GM18526 (cell line): ENCODE data around the gene RCAN1.

ENCODE experiments used
- POLR2A ChIP-seq: IDR thresholded peaks from 3 replicates; pipeline ENCODE4 v1.6.1; 2011; ENCODE audit not compliant: insufficient read length; ENCODE audit errors: extremely low read depth

RCAN1 gene

GRCh38 chr21:34545079-34545884, 69.6 kb downstream of the RCAN1 start:
- no peak for TF ChIP-seq POLR2A

GRCh38 chr21:34544032-34544496, 70.8 kb downstream of the RCAN1 start:
- TF ChIP-seq POLR2A = no peak

DNA sequence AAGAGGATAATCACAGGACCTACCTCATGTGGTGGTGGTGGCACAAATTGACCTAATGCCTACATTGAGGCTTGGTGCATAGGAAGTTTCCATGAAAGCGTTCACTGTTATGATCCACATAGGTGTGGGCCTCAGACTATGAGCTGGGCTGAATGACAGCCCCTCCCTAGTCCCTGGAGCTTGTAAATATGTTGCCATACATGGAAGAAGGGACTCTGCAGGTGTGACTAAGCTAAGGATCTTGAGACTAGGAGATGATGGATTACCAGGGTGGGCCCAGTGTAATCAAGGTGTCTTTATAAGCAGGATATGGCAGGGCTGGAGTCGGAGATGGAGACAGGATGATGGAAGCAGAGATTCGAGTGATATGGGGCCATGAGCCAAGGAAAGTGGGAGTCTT, 71.9 kb downstream of the RCAN1 start:
- TF ChIP-seq POLR2A = no peak

- no peak for TF ChIP-seq POLR2A
Measured at GRCh38 chr21:34540206-34540605, 74.7 kb downstream of the RCAN1 start.

- no peak for TF ChIP-seq POLR2A
Measured at GRCh38 chr21:34537838-34538237, 77.1 kb downstream of the RCAN1 start.

DNA sequence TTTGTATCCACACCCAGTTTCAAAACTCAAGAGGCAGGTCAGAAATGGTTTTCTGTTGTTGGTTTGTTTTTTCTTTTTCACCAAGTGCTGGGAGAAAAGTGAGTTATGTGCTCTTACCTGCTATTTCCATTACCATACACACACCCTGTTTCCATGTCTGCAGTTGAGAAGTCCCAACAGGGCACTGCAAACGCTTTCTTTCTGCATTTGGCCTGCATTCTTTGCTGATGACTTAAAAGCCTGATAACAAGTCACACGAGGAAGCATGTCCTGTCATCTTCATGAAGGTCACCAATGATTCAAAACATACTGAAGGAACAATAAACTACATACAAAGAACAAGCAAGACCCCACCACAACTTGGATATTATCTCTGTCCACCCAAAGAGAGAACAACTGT, 78.1 kb downstream of the RCAN1 start:
- TF ChIP-seq POLR2A = no peak

DNA sequence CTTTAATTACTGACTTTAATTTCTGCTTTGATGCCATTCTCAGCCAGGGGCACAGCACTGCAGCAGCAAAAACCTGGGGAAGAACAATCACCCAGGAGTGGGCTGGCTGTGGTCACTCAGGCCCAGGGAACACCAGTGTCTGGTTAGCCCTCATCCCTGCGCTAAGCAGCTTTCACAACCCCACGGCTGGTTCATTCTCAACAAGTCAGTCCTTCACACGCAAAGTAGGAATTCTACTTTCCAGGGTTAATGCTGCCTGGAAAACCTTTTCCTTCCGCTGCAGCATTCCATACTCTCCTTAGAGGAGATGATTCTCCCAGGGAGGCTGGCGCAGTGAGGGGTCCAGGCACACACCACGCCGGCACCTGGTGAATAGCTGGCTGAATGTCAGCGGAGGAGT, 78.6 kb downstream of the RCAN1 start:
- no peak for TF ChIP-seq POLR2A

GRCh38 chr21:34535886-34536285, 79.0 kb downstream of the RCAN1 start:
- no peak for TF ChIP-seq POLR2A

DNA sequence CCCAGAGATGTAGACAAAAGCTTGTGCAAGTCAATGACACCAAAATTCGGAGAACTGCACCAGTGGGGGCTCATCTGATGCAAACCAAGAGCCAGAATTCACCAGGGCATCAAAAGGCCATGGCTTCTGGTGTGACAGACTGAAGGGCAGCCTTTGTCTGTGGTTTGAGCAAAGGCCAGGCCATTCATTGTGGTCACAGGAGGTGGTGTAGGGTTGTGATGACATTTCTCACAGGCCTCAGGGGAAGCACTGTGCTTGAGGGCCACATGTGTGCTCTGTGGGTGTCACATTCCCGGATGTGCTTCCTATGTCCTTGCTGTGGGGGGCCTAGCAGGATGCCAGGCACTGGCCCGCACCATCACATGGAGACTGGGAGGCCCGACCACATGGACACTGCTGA, 80.4 kb downstream of the RCAN1 start:
- TF ChIP-seq POLR2A = no peak

- TF ChIP-seq POLR2A = no peak
Measured at GRCh38 chr21:34533938-34534337, 81.0 kb downstream of the RCAN1 start.

DNA sequence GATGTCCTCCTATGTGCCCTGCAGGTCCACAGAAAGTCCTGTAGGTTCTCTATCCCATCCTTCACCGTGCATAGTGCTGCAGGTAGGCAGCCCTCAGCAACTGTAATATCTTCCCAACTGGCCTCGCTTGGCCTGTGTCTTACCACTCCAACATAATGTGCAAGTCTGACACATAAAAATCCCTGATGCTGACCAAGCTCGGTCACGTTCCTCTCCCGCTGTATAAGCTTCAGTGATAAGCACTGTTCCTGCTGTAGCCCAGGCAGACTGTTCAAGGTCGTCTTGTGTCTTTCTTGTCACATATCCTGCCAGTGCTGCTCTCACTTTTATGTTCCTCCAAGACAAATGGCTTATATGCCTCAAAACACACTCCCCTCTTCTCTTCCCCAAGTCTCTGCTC, 83.5 kb downstream of the RCAN1 start:
- TF ChIP-seq POLR2A = no peak

DNA sequence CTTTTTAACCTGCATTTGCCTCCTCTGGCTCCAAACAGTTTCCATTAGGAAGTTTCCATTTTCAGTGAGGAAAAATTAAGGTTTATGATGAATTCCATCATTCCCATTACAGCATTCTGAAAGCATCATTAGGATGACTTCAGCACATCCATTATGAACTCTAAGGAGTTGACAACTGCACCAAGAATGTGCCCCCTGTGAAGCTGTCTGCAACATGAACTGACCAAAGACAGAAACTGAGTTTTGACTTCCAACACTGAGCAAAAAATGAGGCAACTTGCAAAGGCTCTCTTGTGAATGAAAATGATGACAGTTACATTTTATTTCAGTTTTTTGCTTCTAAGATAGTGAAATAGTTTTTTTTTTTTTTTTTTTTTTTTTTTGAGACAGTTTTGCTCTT, 84.7 kb downstream of the RCAN1 start:
- no peak for TF ChIP-seq POLR2A

DNA sequence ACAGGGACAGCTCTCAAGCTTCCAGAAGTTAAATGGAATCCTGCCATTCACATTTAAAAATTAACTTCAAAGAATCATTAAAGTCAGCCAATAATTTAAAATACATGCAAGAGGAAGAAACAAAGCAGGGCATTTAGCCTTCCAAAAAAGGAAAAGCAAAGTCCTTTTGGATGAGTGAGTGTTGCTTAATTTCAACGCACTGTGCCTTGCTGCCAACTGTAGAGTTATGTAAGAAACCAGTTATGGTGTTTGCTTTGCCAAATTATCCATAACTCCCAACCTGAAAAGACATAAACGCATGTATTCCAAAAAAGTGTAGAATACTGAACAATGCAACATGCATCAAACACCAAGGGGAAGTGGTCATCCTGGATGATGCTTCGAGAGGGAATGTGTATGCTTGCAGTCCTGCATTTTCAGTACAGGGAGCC, 86.8 kb downstream of the RCAN1 start:
- TF ChIP-seq POLR2A = no peak

DNA sequence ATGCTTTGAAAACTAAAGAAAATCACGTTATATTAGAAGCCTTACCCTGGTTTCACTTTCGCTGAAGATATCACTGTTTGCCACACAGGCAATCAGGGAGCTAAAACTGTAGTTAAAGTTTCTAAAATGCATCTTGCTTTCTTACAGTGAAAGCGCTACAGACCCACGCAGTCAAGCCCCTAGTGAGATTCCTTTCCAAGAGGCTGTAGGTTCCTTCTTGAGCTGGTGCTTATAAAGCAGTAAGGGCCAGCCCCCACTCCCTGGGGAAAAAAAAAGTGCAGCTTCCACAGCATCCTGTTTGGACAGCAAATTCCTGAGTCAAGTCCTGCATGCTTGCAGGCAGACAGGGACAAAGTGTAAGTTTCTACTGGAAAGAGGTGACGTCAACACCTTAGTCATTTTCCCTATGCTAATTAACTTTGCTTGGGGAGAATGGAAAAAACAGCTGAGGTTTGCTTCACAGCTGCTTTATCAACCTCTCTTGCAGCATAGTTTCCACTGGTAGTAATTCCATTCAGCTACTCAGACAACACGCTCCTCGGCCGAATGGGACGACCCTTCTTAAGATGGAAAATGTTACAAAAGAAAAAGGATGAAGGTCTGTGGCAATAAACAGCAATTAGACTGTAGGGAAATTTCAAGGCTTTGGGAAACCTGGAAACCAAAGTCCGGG, 88.2 kb downstream of the RCAN1 start:
- no peak for TF ChIP-seq POLR2A

DNA sequence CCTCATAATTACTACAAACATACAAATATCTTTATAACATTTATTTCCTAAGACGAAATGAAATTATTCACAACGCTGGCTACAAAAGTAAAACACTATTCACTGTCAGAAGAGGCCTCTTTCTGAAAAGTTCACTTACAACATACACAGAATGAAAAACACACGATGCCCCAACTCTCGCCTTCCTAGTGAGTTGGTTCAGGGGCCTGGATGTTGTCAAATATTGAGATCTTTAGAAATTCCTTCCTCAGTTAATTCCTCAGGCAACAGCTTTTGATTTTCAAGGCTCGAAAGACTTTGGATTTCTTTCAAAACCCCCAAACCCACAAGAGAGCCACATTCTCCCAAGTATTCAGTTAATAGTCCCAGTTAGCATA, 88.7 kb downstream of the RCAN1 start:
- no peak for TF ChIP-seq POLR2A
